ENCODE measurements around the gene UCHL1. TPM values are rescaled to one million over a fixed set of nuclear protein-coding genes. Genes with fewer than 3 reads are reported as not detected.

UCHL1 gene
- total RNA-seq, 1 experiment from 2014 or later: 0.54 TPM

- Histone ChIP-seq H2AFZ (ENCODE audit: low read depth, low read length, poor library complexity, severe bottlenecking) (no peak overlapping the region), H3K4me1 (ENCODE audit: control insufficient read depth in 1 of 2, insufficient read depth in 2 of 2, low read length in 2 of 2) (peaks cover 46 to 71% of the 10 kb centered on the region in 2 experiments), H3K79me2 (ENCODE audit: insufficient read depth, low read length) (peaks cover 70% of the 10 kb centered on the region), H4K20me1 (ENCODE audit: insufficient read depth) (no peaks in the 10 kb centered on the region), H3K9me2 (ENCODE audit: insufficient read depth) (no peaks in the 10 kb centered on the region), H3K4me2 (ENCODE audit: low read length) (peak overlapping the region; percentile 87), H3K27ac (ENCODE audit: low read depth, low read length) (no peak overlapping the region), H3K36me3 (ENCODE audit: control insufficient read depth in 1 of 2, insufficient read depth in 2 of 2, low read length in 2 of 2) (no peaks in the 10 kb centered on the region), H3K27me3 (ENCODE audit: insufficient read depth, low read length) (no peaks in the 10 kb centered on the region), H3K9ac (ENCODE audit: low read length) (peak overlapping the region; percentile 80), H3K4me3 (replicated peaks in 1 of 2; ENCODE audit: low read depth in 1 of 2, low read length in 2 of 2) (peak overlapping the region; percentile 91 to 92), H3K9me3 (ENCODE audit: control insufficient read depth in 1 of 2, insufficient read depth in 1 of 2, low read depth in 1 of 2, low read length in 2 of 2) (no peaks in the 10 kb centered on the region)
- ATAC-seq (no peak), DNase-seq (ENCODE audit: low read depth, low spot score) (no peak)
- ChIA-PET CTCF (interaction anchor here (0.7 to 2.1 kb wide), 6 partner anchors 231 to 304 kb away, joined by 3 to 8 read pairs (median 3); no protein-coding TSS in a partner anchor), RAD21 (ENCODE audit: low non-redundant PET in 1 of 2, low total read pairs in 2 of 2, uncharacterized antibody in 2 of 2, unreplicated experiment in 2 of 2) (interaction anchor here (0.6 to 0.9 kb wide), 5 partner anchors 52 to 1480 kb away, joined by 3 to 10 read pairs (median 3); no protein-coding TSS in a partner anchor), POLR2A (interaction anchor here (0.7 to 1.5 kb wide), 2 partner anchors 33 to 231 kb away, joined by 3 read pairs; no protein-coding TSS in a partner anchor)
- TF ChIP-seq ZFX (IDR thresholded peaks at IDR 0.05): no peak
- no peak for TF ChIP-seq POLR2A (IDR thresholded peaks at IDR 0.05; ENCODE audit: borderline replicate concordance, extremely low read depth, insufficient read depth, insufficient read length)
- TF ChIP-seq JUND (IDR thresholded peaks at IDR 0.05): no peak
- no peak for TF ChIP-seq POLR2AphosphoS5 (IDR thresholded peaks at IDR 0.05; ENCODE audit: low read depth, low read length)
- TF ChIP-seq REST (IDR thresholded peaks at IDR 0.05; ENCODE audit: low read depth): no peak
- intact Hi-C loops (cut with micrococcal nuclease): loop anchor here (10.0 kb wide), 1 partner anchor 477 kb away; no protein-coding TSS in a partner anchor
- no TSS peak for BruUV-seq (replicated peaks)
These were observed 44.6 kb upstream of the UCHL1 start for GRCh38 chr4:41211951-41212615.
